K562 (cell line): Measurements from ENCODE around the gene LAMTOR1. TPM values are rescaled to one million over a fixed set of nuclear protein-coding genes. Genes with fewer than 3 reads are reported as not detected.
A peak's percentile ranks its signal among the peaks of the same experiment; 100 is the strongest.

ENCODE experiments used
- BACH1 ChIP-seq: fragments of 200-800 bp; sonication (Bioruptor generic); IDR thresholded peaks from 2 replicates; pipeline ENCODE4 v1.6.1; 2016; ENCODE audit warnings: missing genetic modification characterization, missing compliant biosample characterization
- C11orf30 ChIP-seq: fragments of 450-650 bp; IDR thresholded peaks from 2 replicates; pipeline ENCODE4 v1.6.1; 2016; ENCODE audit warnings: low read depth, mild to moderate bottlenecking
- CHD1 ChIP-seq: fragments of 200-600 bp; sonication (generic); IDR thresholded peaks from one replicate; pipeline ENCODE4 v1.6.1; 2012; ENCODE audit warnings: mild to moderate bottlenecking, moderate library complexity, low read length, inconsistent platforms
- ERF ChIP-seq: fragments of 450-650 bp; formaldehyde crosslinking; IDR thresholded peaks from 2 replicates; pipeline ENCODE4 v1.4.0; 2020; ENCODE audit warnings: mild to moderate bottlenecking, mixed read lengths
- GABPA ChIP-seq: fragments of 200-800 bp; sonication (Bioruptor generic); conservative IDR thresholded peaks from 2 replicates; pipeline ENCODE4 v1.6.1; 2016; ENCODE audit warnings: low read depth, missing genetic modification characterization, missing compliant biosample characterization
- GATAD2B ChIP-seq: fragments of 450-650 bp; IDR thresholded peaks from 2 replicates; pipeline ENCODE4 v1.6.1; 2017; ENCODE audit warnings: mild to moderate bottlenecking, borderline replicate concordance
- KLF13 ChIP-seq: fragments of 450-650 bp; IDR thresholded peaks from 2 replicates; pipeline ENCODE4 v1.6.1; 2016; ENCODE audit warnings: missing genetic modification characterization, low read depth, mild to moderate bottlenecking, missing compliant biosample characterization, moderate library complexity, borderline replicate concordance
- LEF1 ChIP-seq: fragments of 450-650 bp; IDR thresholded peaks from 2 replicates; pipeline ENCODE4 v1.6.1; 2016; ENCODE audit warnings: mild to moderate bottlenecking
- MLLT1 ChIP-seq, 2 experiments: fragments of 450-650 bp; IDR thresholded peaks; 2 replicates each; pipeline ENCODE4 v1.6.1; 2016
- NBN ChIP-seq: fragments of 450-650 bp; IDR thresholded peaks from 2 replicates; pipeline ENCODE4 v1.6.1; 2016; ENCODE audit warnings: low read depth, mild to moderate bottlenecking
- SMARCA4 ChIP-seq: fragments of 450-650 bp; IDR thresholded peaks from 2 replicates; pipeline ENCODE4 v1.6.1; 2016
- U2AF1 ChIP-seq: fragments of 200-400 bp; formaldehyde crosslinking; optimal IDR thresholded peaks from 2 replicates; pipeline ENCODE3; 2017; ENCODE audit warnings: mild to moderate bottlenecking, low read depth, low read length, moderate library complexity
- ZBTB49 ChIP-seq: sonication (generic); formaldehyde crosslinking; IDR thresholded peaks from 2 replicates; pipeline ENCODE4 v1.8.0; 2022; ENCODE audit warnings: missing genetic modification reagents, mild to moderate bottlenecking, borderline replicate concordance
- ZFX ChIP-seq: sonication (generic); formaldehyde crosslinking; IDR thresholded peaks from 2 replicates; pipeline ENCODE4 v1.8.0; 2022; ENCODE audit warnings: mild to moderate bottlenecking, missing genetic modification reagents, moderate library complexity
- ZNF324 ChIP-seq: fragments of 250-450 bp; sonication (Bioruptor Pico); IDR thresholded peaks from 2 replicates; pipeline ENCODE4 v1.4.0; 2020; ENCODE audit warnings: mild to moderate bottlenecking
- ZNF740 ChIP-seq, 3 experiments: fragments of 200-800 bp in 1 of 3; sonication (Bioruptor generic) in 1 of 3; sonication (generic) in 1 of 3; formaldehyde crosslinking in 1 of 3; IDR thresholded peaks; 2 replicates each; pipeline versions ENCODE4 v1.6.1 to v1.8.0; 2016 to 2022; ENCODE audit warnings: mild to moderate bottlenecking in 2 of 3, missing compliant biosample characterization in 2 of 3, missing genetic modification characterization in 2 of 3, missing genetic modification reagents in 1 of 3
- polyA plus RNA-seq, 8 experiments: library from polyadenylated mRNA; depleted of rRNA in 4 of 8; stranded (reverse) in 5 of 8; unstranded in 3 of 8; fragments of >200 nt; fragmentation: Nextera tagmentation in 2 of 8; fragmentation: Illumina TruSeq in 1 of 8; extraction: Ambion mirVana in 2 of 8; extraction: Trizol in 1 of 8; gene quantifications; 2 replicates each; pipeline versions ENCODE4 v1.2.1 to v1.2.3, GENCODE V29; 2011 to 2014; ENCODE audit warnings: inconsistent platforms in 1 of 8, missing spikeins in 1 of 8
- total RNA-seq, 7 experiments: library from RNA; depleted of rRNA in 6 of 7; stranded (reverse); fragments of >200 nt in 6 of 7; fragmentation: Illumina TruSeq in 2 of 7; extraction: Trizol in 2 of 7; gene quantifications; 2 replicates each; pipeline versions ENCODE4 v1.2.1 to v1.2.3, GENCODE V29; 2011 to 2021; ENCODE audit warnings: low replicate concordance in 1 of 7
- TF ChIP-seq, protein P1 (sequence below), 2 experiments: fragments of 450-650 bp; IDR thresholded peaks; 2 replicates each; pipeline ENCODE4 v1.6.1; 2018; ENCODE audit warnings: mild to moderate bottlenecking in 2 of 2, low read depth in 1 of 2; ENCODE audit not compliant: partially characterized antibody in 2 of 2

The LAMTOR1 gene
- total and polyA plus RNA-seq, 9 of the 15 experiments (the other 6 are each of a cell fraction or from before 2014, with no cell fraction given) = 62.6 to 104 (median 85.3) TPM

DNA sequence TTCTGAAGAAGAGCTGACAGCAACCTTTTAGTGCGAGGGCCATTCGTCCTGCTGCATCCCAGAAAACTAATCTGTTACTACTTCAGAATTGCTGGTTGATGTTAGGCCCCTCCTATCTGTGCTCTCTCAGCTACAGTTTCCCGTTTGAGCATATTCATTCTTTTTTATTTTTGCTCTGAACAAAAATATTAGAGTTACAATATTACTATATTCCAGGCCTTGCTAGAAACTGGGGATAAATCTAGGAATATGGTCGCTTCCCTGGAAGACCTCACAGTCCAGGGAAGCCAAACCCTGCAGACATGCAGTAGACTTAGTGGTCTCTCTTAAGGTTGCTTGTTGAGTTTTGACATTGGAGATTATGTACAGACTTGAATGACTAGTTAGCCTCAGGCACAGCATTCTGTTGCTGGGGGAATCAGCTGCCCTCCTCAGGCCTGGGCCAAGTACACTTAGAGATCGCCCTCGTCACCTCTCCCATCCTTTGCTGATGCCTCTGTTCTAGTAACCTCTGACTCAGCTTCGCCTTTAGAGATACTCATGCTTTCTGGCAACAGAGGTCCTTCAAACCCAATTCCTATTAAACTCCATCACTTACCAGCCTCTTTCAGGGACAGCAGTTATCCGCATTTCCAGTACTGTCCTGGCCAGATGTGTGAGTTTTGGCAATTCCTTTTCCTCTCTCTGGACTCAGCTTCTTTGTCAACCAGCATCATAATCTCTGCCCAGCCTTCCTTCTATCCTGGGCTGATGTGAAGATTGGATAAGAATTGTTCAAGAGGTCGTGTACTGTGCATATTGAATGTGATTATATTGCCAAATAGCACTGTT lies 10.1 kb upstream of the LAMTOR1 start (continued):
- TF ChIP-seq, protein P1, sequence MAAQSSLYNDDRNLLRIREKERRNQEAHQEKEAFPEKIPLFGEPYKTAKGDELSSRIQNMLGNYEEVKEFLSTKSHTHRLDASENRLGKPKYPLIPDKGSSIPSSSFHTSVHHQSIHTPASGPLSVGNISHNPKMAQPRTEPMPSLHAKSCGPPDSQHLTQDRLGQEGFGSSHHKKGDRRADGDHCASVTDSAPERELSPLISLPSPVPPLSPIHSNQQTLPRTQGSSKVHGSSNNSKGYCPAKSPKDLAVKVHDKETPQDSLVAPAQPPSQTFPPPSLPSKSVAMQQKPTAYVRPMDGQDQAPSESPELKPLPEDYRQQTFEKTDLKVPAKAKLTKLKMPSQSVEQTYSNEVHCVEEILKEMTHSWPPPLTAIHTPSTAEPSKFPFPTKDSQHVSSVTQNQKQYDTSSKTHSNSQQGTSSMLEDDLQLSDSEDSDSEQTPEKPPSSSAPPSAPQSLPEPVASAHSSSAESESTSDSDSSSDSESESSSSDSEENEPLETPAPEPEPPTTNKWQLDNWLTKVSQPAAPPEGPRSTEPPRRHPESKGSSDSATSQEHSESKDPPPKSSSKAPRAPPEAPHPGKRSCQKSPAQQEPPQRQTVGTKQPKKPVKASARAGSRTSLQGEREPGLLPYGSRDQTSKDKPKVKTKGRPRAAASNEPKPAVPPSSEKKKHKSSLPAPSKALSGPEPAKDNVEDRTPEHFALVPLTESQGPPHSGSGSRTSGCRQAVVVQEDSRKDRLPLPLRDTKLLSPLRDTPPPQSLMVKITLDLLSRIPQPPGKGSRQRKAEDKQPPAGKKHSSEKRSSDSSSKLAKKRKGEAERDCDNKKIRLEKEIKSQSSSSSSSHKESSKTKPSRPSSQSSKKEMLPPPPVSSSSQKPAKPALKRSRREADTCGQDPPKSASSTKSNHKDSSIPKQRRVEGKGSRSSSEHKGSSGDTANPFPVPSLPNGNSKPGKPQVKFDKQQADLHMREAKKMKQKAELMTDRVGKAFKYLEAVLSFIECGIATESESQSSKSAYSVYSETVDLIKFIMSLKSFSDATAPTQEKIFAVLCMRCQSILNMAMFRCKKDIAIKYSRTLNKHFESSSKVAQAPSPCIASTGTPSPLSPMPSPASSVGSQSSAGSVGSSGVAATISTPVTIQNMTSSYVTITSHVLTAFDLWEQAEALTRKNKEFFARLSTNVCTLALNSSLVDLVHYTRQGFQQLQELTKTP (IDR thresholded peaks at IDR 0.05; ENCODE audit: low read depth in 1 of 2, partially characterized antibody in 2 of 2) = peak in 1 of 2 experiments; percentile 45
- TF ChIP-seq CHD1 (peak; percentile 54), LEF1 (0 out of 2 replicates have a peak, but pooled peaks have one; percentile 15), NBN (peak; percentile 65; the same call in 1 of the 2 replicates), ZBTB49 (CRISPR knock-in tag) (no peak), MLLT1 (IDR thresholded peaks at IDR 0.05) (peak in 1 of 2 experiments; percentile 61; a peak in 2 of 4 replicates), ZNF324 (0 out of 2 replicates have a peak, but pooled peaks have one; percentile 14), GATAD2B (0 out of 2 replicates have a peak, but pooled peaks have one; percentile 23), BACH1 (peak; percentile 73; the same call in 1 of the 2 replicates), ZFX (peak; percentile 85), SMARCA4 (peak; percentile 68), GABPA (tag) (peak; percentile 80; the same call in 1 of the 2 replicates), C11orf30 (no peak), KLF13 (tag) (no peak), ERF (CRISPR knock-in tag) (0 out of 2 replicates have a peak, but pooled peaks have one; percentile 23), U2AF1 (no peak), ZNF740 (CRISPR knock-in tag; IDR thresholded peaks at IDR 0.05) (no peak), ZNF740 (tag; IDR thresholded peaks at IDR 0.05) (peak in 1 of 2 experiments; percentile 44; a peak in 1 of 4 replicates)
